ENCODE data around the gene TMTC1.

DNA sequence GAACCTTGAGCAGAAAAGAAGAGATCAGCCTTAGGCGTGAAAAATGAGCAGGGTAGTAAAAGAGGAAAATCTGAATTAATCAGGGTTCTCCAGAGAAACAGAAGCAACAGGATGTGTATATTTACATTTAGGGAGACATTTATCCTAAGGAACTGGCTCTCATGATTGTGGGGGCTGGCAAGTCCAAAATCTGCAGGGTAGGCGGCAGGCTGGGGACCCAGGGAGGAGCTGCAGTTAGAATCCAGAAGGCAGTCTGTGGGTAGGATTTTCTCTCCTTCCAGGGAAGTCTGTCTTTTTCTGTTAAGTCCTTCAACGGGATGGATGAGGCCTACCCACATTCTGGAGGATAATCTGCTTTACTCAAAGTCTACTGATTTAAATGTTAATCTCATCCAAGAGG, 218.8 kb downstream of the TMTC1 start:
- no peak for TF ChIP-seq EZH2 (IDR thresholded peaks at IDR 0.05; ENCODE audit: borderline replicate concordance)
- TF ChIP-seq, protein P1, sequence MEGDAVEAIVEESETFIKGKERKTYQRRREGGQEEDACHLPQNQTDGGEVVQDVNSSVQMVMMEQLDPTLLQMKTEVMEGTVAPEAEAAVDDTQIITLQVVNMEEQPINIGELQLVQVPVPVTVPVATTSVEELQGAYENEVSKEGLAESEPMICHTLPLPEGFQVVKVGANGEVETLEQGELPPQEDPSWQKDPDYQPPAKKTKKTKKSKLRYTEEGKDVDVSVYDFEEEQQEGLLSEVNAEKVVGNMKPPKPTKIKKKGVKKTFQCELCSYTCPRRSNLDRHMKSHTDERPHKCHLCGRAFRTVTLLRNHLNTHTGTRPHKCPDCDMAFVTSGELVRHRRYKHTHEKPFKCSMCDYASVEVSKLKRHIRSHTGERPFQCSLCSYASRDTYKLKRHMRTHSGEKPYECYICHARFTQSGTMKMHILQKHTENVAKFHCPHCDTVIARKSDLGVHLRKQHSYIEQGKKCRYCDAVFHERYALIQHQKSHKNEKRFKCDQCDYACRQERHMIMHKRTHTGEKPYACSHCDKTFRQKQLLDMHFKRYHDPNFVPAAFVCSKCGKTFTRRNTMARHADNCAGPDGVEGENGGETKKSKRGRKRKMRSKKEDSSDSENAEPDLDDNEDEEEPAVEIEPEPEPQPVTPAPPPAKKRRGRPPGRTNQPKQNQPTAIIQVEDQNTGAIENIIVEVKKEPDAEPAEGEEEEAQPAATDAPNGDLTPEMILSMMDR (IDR thresholded peaks at IDR 0.05; ENCODE audit: poor library complexity): no peak

Data from hepatocyte (in vitro differentiated cells).